GM12891 (cell line): ENCODE results near the gene PCCB. TPM values are rescaled to one million over a fixed set of nuclear protein-coding genes. Genes with fewer than 3 reads are reported as not detected.
A peak's percentile ranks its signal among the peaks of the same experiment; 100 is the strongest.
"Not testable (repeated sequence)": the region's sequence is repeated elsewhere in the genome, so short reads cannot be mapped to it uniquely, and the experiment has no call there.

ENCODE experiments used
- DNase-seq: peaks from one replicate; pipeline ENCODE4 v3.0.0; 2011; ENCODE audit warnings: low spot score; ENCODE audit not compliant: insufficient read length
- FAIRE-seq: peaks from 2 replicates; lab custom pipeline; 2011; peaks lifted over from hg19 to GRCh38; lab: Jason Lieb, UNC
- PAX5 ChIP-seq: IDR thresholded peaks from 2 replicates; pipeline ENCODE4 v1.6.1; 2011; ENCODE audit warnings: low read length, moderate library complexity, mild to moderate bottlenecking; ENCODE audit not compliant: insufficient read depth, severe bottlenecking
- POLR2A ChIP-seq: IDR thresholded peaks from 2 replicates; pipeline ENCODE4 v1.6.1; 2011; ENCODE audit warnings: low read depth, low read length, control low read depth
- POLR2AphosphoS5 ChIP-seq: IDR thresholded peaks from 2 replicates; pipeline ENCODE4 v1.6.1; 2011; ENCODE audit warnings: low read depth, low read length, control low read depth
- POU2F2 ChIP-seq: IDR thresholded peaks from 2 replicates; pipeline ENCODE4 v1.6.1; 2011; ENCODE audit warnings: low read depth, mild to moderate bottlenecking, control low read depth, low read length, moderate library complexity
- SPI1 ChIP-seq: IDR thresholded peaks from 2 replicates; pipeline ENCODE4 v1.6.1; 2011; ENCODE audit warnings: low read depth, low read length, control low read depth
- TAF1 ChIP-seq: IDR thresholded peaks from 2 replicates; pipeline ENCODE4 v1.6.1; 2011; ENCODE audit warnings: low read depth, low read length, control low read depth
- polyA plus RNA-seq: library from polyadenylated mRNA; unstranded; fragments of >200 nt; gene quantifications from one replicate; pipeline ENCODE4 v1.2.1, GENCODE V29; 2012; ENCODE audit warnings: low read depth, missing spikeins, inconsistent platforms; ENCODE audit not compliant: missing spikeins

PCCB gene
- polyA plus RNA-seq = 46.1 TPM

- TF ChIP-seq POU2F2 (no peak), SPI1 (no peak), POLR2AphosphoS5 (peak; percentile 59; the same call in 1 of the 2 replicates), PAX5 (no peak), TAF1 (peak; percentile 53), POLR2A (peak; percentile 53; the same call in 1 of the 2 replicates)
- peak; percentile 85 for DNase-seq
- FAIRE-seq = peak; percentile 96
Measured at GRCh38 chr3:136250059-136250902, at the start of gene PCCB. Gene PCCB, plus strand, starts transcription at chr3:136250340. Its CDS starts 36 bp downstream, at chr3:136250376.

GRCh38 chr3:136207489-136208115 is 42.5 kb upstream of the PCCB start:
- TF ChIP-seq POU2F2 (no peak), SPI1 (no peak), POLR2A (no peak), PAX5 (no peak), POLR2AphosphoS5 (no peak), TAF1 (no peak)
- FAIRE-seq (no peak), DNase-seq (no peak)

GRCh38 chr3:136209921-136210320 is 40.2 kb upstream of the PCCB start:
- DNase-seq (no peak), FAIRE-seq (no peak)
- TF ChIP-seq POU2F2 (no peak), PAX5 (no peak), POLR2AphosphoS5 (no peak), TAF1 (no peak), POLR2A (no peak), SPI1 (no peak)

- TF ChIP-seq SPI1 (no peak), POU2F2 (no peak), TAF1 (no peak), PAX5 (no peak), POLR2A (no peak), POLR2AphosphoS5 (no peak)
- no peak for DNase-seq
- no peak for FAIRE-seq
Measured at GRCh38 chr3:136211547-136211946, 38.6 kb upstream of the PCCB start.

- FAIRE-seq = not testable (repeated sequence)
Measured at GRCh38 chr3:136222746-136223145, 27.4 kb upstream of the PCCB start.

GRCh38 chr3:136232413-136232812 is 17.7 kb upstream of the PCCB start:
- no peak for FAIRE-seq
- TF ChIP-seq POU2F2 (no peak), POLR2AphosphoS5 (no peak), TAF1 (no peak), PAX5 (no peak), POLR2A (no peak), SPI1 (0 out of 2 replicates have a peak, but pooled peaks have one; percentile 3)
- no peak for DNase-seq

More at GRCh38 chr3:136222746-136223145, 27.4 kb upstream of the PCCB start:
- not testable (repeated sequence) for DNase-seq

GRCh38 chr3:136235545-136235944 is 14.6 kb upstream of the PCCB start:
- DNase-seq (no peak), FAIRE-seq (no peak)
- TF ChIP-seq POLR2A (no peak), SPI1 (no peak), TAF1 (no peak), POLR2AphosphoS5 (no peak), POU2F2 (no peak), PAX5 (no peak)

GRCh38 chr3:136236109-136236508 is 14.0 kb upstream of the PCCB start:
- no peak for TF ChIP-seq POU2F2
- no peak for TF ChIP-seq SPI1
- TF ChIP-seq POLR2A = no peak
- TF ChIP-seq POLR2AphosphoS5 = no peak
- TF ChIP-seq PAX5 = no peak
- no peak for FAIRE-seq
- DNase-seq = no peak

- no peak for TF ChIP-seq POLR2AphosphoS5
- TF ChIP-seq POLR2A = no peak
- DNase-seq = no peak
- FAIRE-seq = no peak
Measured at GRCh38 chr3:136237103-136237502, 13.0 kb upstream of the PCCB start.
